Astrocyte (in vitro differentiated cells and primary cell): ENCODE measurements around the gene C2orf92. TPM values are rescaled to one million over a fixed set of nuclear protein-coding genes. Genes with fewer than 3 reads are reported as not detected.

ENCODE experiments used
- DNase-seq: peaks from one replicate; pipeline ENCODE4 v3.0.0-alpha.2; 2010; ENCODE audit warnings: low read depth
- FAIRE-seq: peaks from 2 replicates; lab custom pipeline; 2011; peaks lifted over from hg19 to GRCh38; lab: Jason Lieb, UNC
- H2AFZ ChIP-seq: 2 replicates; pipeline ENCODE4 v1.6.0; 2012; ENCODE audit warnings: low read depth, low read length, inconsistent platforms
- H3K27ac ChIP-seq: 2 replicates; pipeline ENCODE4 v1.5.1; 2011; ENCODE audit warnings: low read depth, low read length, inconsistent platforms
- H3K27me3 ChIP-seq: 2 replicates; pipeline ENCODE4 v1.6.0; 2011; ENCODE audit warnings: low read length, inconsistent platforms; ENCODE audit not compliant: insufficient read depth
- H3K36me3 ChIP-seq: 2 replicates; pipeline ENCODE4 v1.5.1; 2011; ENCODE audit warnings: low read length, inconsistent platforms; ENCODE audit not compliant: insufficient read depth
- H3K4me1 ChIP-seq: 2 replicates; pipeline ENCODE4 v1.5.1; 2011; ENCODE audit warnings: low read length, inconsistent platforms; ENCODE audit not compliant: insufficient read depth
- H3K4me2 ChIP-seq: 2 replicates; pipeline ENCODE4 v1.6.0; 2012; ENCODE audit warnings: low read length, inconsistent platforms
- H3K4me3 ChIP-seq: 2 replicates; pipeline ENCODE4 v1.5.1; 2011; ENCODE audit warnings: low read depth, mild to moderate bottlenecking, low read length, inconsistent platforms; ENCODE audit not compliant: insufficient read depth
- H3K79me2 ChIP-seq: 2 replicates; pipeline ENCODE4 v1.6.0; 2012; ENCODE audit warnings: mild to moderate bottlenecking, low read length, inconsistent platforms; ENCODE audit not compliant: insufficient read depth
- H3K9ac ChIP-seq: 2 replicates; pipeline ENCODE4 v1.6.0; 2012; ENCODE audit warnings: mild to moderate bottlenecking, low read length, inconsistent platforms
- H3K9me3 ChIP-seq: 2 replicates; pipeline ENCODE4 v1.5.1; 2012; ENCODE audit warnings: low read depth, mild to moderate bottlenecking, low read length, inconsistent platforms; ENCODE audit not compliant: insufficient read depth
- H4K20me1 ChIP-seq: 2 replicates; pipeline ENCODE4 v1.6.0; 2012; ENCODE audit warnings: low read length, inconsistent platforms; ENCODE audit not compliant: insufficient read depth
- H3K27ac Mint-ChIP-seq: one replicate; pipeline ENCODE4 v1.8.0; 2021; ENCODE audit warnings: mild to moderate bottlenecking, mixed read lengths; ENCODE audit not compliant: unreplicated experiment
- H3K27me3 Mint-ChIP-seq: one replicate; pipeline ENCODE4 v1.8.0; 2021; ENCODE audit warnings: low read depth, mixed read lengths; ENCODE audit not compliant: unreplicated experiment
- H3K36me3 Mint-ChIP-seq: one replicate; pipeline ENCODE4 v1.8.0; 2021; ENCODE audit warnings: low read depth, mixed read lengths; ENCODE audit not compliant: unreplicated experiment
- H3K4me1 Mint-ChIP-seq: one replicate; pipeline ENCODE4 v1.8.0; 2021; ENCODE audit warnings: low read depth, mixed read lengths; ENCODE audit not compliant: unreplicated experiment
- H3K4me3 Mint-ChIP-seq: one replicate; pipeline ENCODE4 v1.8.0; 2021; ENCODE audit warnings: mild to moderate bottlenecking, moderate library complexity, mixed read lengths; ENCODE audit not compliant: unreplicated experiment
- H3K9me3 Mint-ChIP-seq: one replicate; pipeline ENCODE4 v1.8.0; 2021; ENCODE audit warnings: mild to moderate bottlenecking, mixed read lengths; ENCODE audit not compliant: unreplicated experiment
- CTCF ChIP-seq: IDR thresholded peaks from 2 replicates; pipeline ENCODE4 v1.5.1; 2011; ENCODE audit warnings: low read depth, mild to moderate bottlenecking, inconsistent platforms, low read length, moderate library complexity; ENCODE audit not compliant: insufficient read depth
- EZH2 ChIP-seq: IDR thresholded peaks from 2 replicates; pipeline ENCODE4 v1.6.1; 2012; ENCODE audit warnings: mild to moderate bottlenecking, low read length, inconsistent platforms; ENCODE audit not compliant: insufficient read depth
- total RNA-seq: library from RNA; stranded (reverse); gene quantifications from 2 replicates; pipeline ENCODE4 v1.2.1, GENCODE V29; 2021

The C2orf92 gene
- total RNA-seq, 1 donor from 2014 or later, result 15.3 TPM

- TF ChIP-seq CTCF (no peak), EZH2 (no peak)
- FAIRE-seq, result no peak
Measured at GRCh38 chr2:97691166-97691565, 21.7 kb downstream of the C2orf92 start.

GRCh38 chr2:97693476-97693875 lies 24.0 kb downstream of the C2orf92 start:
- Mint-ChIP-seq H3K4me1 (peaks cover 9% of the 10 kb centered on the region), H3K27me3 (no peaks in the 10 kb centered on the region), H3K9me3 (peaks cover 2% of the 10 kb centered on the region), H3K4me3 (no peak overlapping the region), H3K36me3 (no peaks in the 10 kb centered on the region), H3K27ac (no peak overlapping the region)
- Histone ChIP-seq H3K4me3 (no peak overlapping the region), H3K9me3 (peaks cover 2% of the 10 kb centered on the region), H3K27me3 (no peaks in the 10 kb centered on the region), H3K79me2 (no peaks in the 10 kb centered on the region), H3K4me2 (no peak overlapping the region), H4K20me1 (no peaks in the 10 kb centered on the region), H3K4me1 (no peaks in the 10 kb centered on the region), H2AFZ (no peak overlapping the region), H3K9ac (no peak overlapping the region), H3K27ac (no peak overlapping the region), H3K36me3 (no peaks in the 10 kb centered on the region)
- TF ChIP-seq CTCF (no peak), EZH2 (no peak)
- no peak for DNase-seq
- FAIRE-seq, result no peak

More at GRCh38 chr2:97691166-97691565, 21.7 kb downstream of the C2orf92 start:
- no peak overlapping the region for H3K9ac ChIP-seq
- no peaks in the 10 kb centered on the region for H3K36me3 ChIP-seq
- no peaks in the 10 kb centered on the region for H3K36me3 Mint-ChIP-seq
- H3K9me3 Mint-ChIP-seq, result peaks cover 2% of the 10 kb centered on the region
- H3K27ac ChIP-seq, result no peak overlapping the region
- peaks cover 2% of the 10 kb centered on the region for H3K9me3 ChIP-seq
- no peak overlapping the region for H2AFZ ChIP-seq
- no peak for DNase-seq
- no peaks in the 10 kb centered on the region for H3K27me3 ChIP-seq
- no peak overlapping the region for H3K4me3 ChIP-seq
- no peaks in the 10 kb centered on the region for H4K20me1 ChIP-seq
- H3K4me2 ChIP-seq, result no peak overlapping the region
- no peaks in the 10 kb centered on the region for H3K27me3 Mint-ChIP-seq
- H3K79me2 ChIP-seq, result no peaks in the 10 kb centered on the region
- peaks cover 14% of the 10 kb centered on the region for H3K4me1 Mint-ChIP-seq
- H3K4me1 ChIP-seq, result no peaks in the 10 kb centered on the region
- no peak overlapping the region for H3K4me3 Mint-ChIP-seq
- H3K27ac Mint-ChIP-seq, result no peak overlapping the region

GRCh38 chr2:97695744-97696143 lies 26.2 kb downstream of the C2orf92 start:
- Histone ChIP-seq H4K20me1 (no peaks in the 10 kb centered on the region), H3K4me2 (no peak overlapping the region), H2AFZ (no peak overlapping the region), H3K27ac (no peak overlapping the region), H3K4me1 (no peaks in the 10 kb centered on the region), H3K36me3 (no peaks in the 10 kb centered on the region), H3K79me2 (no peaks in the 10 kb centered on the region), H3K27me3 (no peaks in the 10 kb centered on the region), H3K9me3 (peaks cover 2% of the 10 kb centered on the region), H3K9ac (no peak overlapping the region), H3K4me3 (no peak overlapping the region)
- TF ChIP-seq EZH2, result no peak
- Mint-ChIP-seq H3K36me3 (no peaks in the 10 kb centered on the region), H3K4me1 (peaks cover 8% of the 10 kb centered on the region), H3K9me3 (peaks cover 2% of the 10 kb centered on the region), H3K27me3 (no peaks in the 10 kb centered on the region), H3K4me3 (no peak overlapping the region), H3K27ac (no peak overlapping the region)
- no peak for DNase-seq
- FAIRE-seq, result no peak
